NK-92 (cell line): Measurements from ENCODE around the gene GFM2.
"Not testable (repeated sequence)": the region's sequence is repeated elsewhere in the genome, so short reads cannot be mapped to it uniquely, and the experiment has no call there.

Experiments
- DNase-seq: peaks from one replicate; lab custom pipeline; 2025; ENCODE audit not compliant: unreplicated experiment; lab: John Stamatoyannopoulos, UW

GFM2 gene

GRCh38 chr5:74725331-74725730 is 41.6 kb downstream of the GFM2 start:
- no peak for DNase-seq

- no peak for DNase-seq
These were observed 44.6 kb downstream of the GFM2 start for GRCh38 chr5:74722271-74722670.

GRCh38 chr5:74717596-74717995 is 49.3 kb downstream of the GFM2 start:
- no peak for DNase-seq

DNA sequence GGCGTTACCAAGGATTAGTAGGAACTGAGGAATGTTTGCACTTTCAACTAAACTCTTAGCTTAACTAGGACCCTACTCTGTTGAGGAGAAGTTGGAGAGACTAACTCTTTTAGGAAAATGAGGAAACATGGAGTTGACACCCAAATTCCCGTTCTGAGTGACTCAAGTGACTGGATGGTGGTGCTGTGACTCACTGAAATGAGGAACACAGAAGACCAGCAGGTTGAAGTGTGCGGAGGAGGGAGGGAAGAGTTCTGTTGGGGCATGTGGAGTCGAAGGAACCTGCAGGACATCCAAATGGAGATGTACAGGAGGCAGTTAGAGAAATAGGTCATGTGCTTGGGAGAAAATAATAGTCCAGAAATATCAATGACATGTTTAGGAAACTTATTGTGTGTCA is 73.7 kb downstream of the GFM2 start:
- DNase-seq = no peak

DNA sequence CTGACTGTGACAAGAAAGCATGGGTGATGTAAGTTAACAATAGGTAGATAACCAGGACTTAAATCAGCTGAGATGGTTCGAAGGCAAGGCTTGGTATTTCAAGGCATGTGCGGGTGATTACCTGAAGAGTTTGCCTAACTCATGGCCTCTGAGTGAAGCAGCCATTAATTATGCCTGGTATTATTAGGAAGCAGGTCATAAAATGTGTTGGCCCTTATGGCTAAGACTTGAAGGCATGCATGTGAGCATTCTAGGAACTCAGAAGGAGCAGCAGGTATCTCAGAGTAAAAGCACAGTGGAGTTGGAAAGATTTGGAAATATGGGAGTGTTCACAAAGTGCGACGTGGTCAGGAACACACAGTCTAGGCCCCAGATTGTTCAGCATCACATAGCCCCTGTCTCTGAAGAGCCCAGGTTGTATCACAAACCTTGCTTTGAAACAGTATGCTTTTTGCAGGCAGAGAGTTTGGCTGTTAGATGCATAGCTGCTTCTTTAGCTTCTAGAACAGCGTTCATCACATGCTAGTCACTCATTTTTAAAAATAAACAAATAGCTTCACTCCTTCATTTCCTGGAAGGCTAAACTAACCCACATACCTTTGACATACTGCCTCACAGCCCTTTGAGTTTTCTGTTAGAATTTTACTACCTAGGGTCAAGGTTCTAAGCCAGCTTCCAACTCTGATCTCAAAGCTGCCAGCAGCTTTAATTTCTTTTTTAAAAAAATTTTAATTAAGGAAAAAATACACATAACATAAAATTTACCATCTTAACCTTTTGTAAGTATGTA is 79.8 kb downstream of the GFM2 start:
- DNase-seq = no peak

GRCh38 chr5:74685979-74686631 is 80.8 kb downstream of the GFM2 start:
- DNase-seq = no peak

- DNase-seq = no peak
These were observed 81.7 kb downstream of the GFM2 start, which contains the start of gene HEXB for GRCh38 chr5:74684900-74685851. Gene HEXB (plus strand): TSS chr5:74685233. CDS start chr5:74685261, 28 bp downstream.

DNA sequence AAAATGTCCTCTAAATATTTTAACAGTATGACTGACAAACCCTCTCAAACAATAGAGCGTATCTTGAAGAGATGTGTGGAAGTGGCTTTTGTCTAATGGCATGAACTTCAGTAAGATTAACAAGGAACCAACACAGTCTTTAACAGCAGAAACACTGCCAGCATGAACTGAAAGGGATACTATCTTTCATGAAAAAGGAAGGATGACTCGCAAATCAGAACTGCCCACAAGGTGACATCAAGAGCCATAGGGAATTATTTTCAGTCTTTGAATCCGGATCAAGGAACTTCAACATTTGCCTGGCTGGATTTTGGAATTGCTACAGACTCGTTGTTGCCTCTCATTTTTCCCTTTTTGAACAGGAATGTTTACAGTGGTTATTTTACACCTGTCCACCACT is 87.0 kb downstream of the GFM2 start:
- DNase-seq = no peak

DNA sequence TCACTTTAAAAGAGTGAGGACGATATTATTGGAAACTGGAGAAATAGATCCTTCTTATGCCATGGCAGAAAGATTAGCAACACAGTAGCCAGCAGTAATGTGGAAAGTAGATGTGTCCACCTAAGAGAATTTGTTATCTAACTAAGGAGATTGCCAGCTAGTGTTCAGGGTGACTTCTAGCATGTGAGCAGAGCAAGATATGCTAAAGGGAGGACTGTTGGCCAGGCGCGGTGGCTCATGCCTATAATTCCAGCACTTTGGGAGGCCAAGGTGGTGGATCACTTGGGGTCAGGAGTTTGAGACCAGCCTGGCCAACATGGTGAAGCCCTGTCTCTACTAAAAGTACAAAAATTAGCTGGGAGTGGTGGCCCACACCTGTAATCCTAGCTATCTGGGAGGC is 87.6 kb downstream of the GFM2 start:
- DNase-seq = not testable (repeated sequence)

GRCh38 chr5:74678123-74678522 is 88.8 kb downstream of the GFM2 start:
- DNase-seq = not testable (repeated sequence)

- DNase-seq = not testable (repeated sequence)
These were observed 90.5 kb downstream of the GFM2 start for GRCh38 chr5:74676466-74676865.

DNA sequence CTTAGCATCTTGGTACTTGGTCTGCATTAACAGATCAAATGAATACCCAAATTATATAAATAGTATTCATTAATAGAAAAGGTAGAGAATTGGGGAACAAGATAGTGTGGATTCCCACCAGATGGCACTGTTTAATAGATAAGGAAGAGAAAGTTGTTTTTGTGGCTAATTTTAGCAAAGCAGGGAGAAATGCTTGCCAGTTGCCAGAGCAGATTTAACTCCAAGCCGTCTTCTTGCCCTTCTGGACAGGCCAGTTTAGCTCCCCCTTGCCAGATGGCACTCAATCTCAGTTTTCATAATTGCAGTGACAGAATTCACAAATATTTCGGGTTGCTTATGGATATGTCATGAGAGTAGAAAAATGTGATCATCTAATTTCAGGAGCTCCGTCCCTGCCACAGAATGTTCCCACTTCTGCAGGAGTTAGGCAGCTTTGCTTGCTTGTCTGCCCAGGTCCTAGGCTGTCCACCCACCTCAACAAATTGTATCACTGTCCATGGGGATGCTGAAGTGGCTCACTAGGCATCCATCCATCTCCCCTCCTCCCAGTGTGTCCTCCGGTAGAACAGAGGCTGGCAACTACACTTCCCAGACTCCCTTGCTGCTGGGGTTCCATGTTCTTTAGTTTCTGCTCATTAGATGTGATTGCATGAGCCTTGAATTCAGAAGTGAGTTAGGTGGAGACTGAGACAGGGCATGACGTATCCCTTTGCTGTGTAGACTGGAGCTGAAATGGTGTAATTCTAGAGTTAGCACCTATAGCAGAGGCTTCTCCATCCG is 93.7 kb downstream of the GFM2 start:
- no peak for DNase-seq

DNA sequence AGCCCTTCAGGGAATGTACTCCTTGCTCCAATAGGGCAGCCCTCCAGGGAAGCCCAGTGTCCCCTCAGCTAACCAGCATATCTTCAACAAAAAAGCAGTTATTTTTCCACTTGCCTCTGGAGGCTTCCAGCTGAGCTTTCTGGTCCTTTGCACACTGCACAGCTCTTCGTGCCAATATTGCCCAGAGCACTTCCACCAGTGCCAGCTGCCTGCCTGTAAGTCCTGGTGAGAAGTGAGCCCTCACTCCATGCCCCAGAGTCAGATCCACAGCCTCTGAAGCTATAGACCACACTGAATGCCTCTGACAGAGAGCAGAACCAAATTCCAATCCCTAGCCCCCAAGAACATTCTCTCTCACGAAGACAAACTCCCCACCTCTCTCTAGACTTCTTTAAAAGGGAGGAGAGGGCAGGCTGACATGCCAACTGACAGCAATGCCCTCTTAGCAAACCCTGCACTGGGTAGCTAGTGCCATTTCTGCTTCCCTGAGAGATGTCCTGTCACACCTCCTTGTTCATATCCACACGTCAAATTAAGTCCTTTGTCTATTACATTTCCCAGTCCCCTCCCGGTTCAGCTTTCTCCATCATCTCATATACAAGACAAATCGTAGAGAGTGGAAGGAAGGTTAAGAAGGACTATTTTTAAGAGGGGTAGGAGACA is 94.6 kb downstream of the GFM2 start:
- DNase-seq = no peak
